IMR-90 (cell line): ENCODE measurements around the gene NCR2. TPM values are rescaled to one million over a fixed set of nuclear protein-coding genes. Genes with fewer than 3 reads are reported as not detected.

ENCODE experiments used
- ATAC-seq: fragments of 200-7000 bp; cut with Tn5 transposase; 2 replicates; pipeline ENCODE4 v1.9.1; 2020; ENCODE audit warnings: low read depth, mild to moderate bottlenecking, moderate library complexity
- BruUV-seq: library from RNA; stranded (reverse); fragments of 400-500 nt; replicated peaks from 2 replicates; lab custom pipeline; 2021; lab: Mats Ljungman, UMichigan
- CTCF ChIA-PET: fragments of 300-600 bp; formaldehyde crosslinking; extraction: SDS; loops from one replicate; lab custom pipeline; 2021; ENCODE audit warnings: antibody characterized with exemption; lab: Yijun Ruan, JAX
- POLR2A ChIA-PET: fragments of 300-600 bp; sonication (Branson Sonifier 250); formaldehyde crosslinking; loops from one replicate; lab custom pipeline; 2022; ENCODE audit warnings: antibody characterized with exemption; ENCODE audit not compliant: unreplicated experiment; lab: Charles Lee
- DNase-seq: peaks from one replicate; pipeline ENCODE4 v3.0.0; 2013
- H2AFZ ChIP-seq: replicated peaks from 2 replicates; pipeline ENCODE3; 2013; ENCODE audit warnings: low read length, mild to moderate bottlenecking; ENCODE audit not compliant: poor library complexity
- H2AK5ac ChIP-seq: 2 replicates; pipeline ENCODE4 v1.6.1; 2013; ENCODE audit warnings: low read depth, low read length, inconsistent platforms
- H2AK9ac ChIP-seq: replicated peaks from 2 replicates; pipeline ENCODE3; 2013; ENCODE audit warnings: mild to moderate bottlenecking, low read depth, low read length, moderate library complexity; ENCODE audit not compliant: poor library complexity
- H2BK120ac ChIP-seq: 2 replicates; pipeline ENCODE4 v1.6.1; 2013; ENCODE audit warnings: low read depth, low read length, inconsistent platforms
- H2BK15ac ChIP-seq: 3 replicates; pipeline ENCODE4 v1.6.1; 2013; ENCODE audit warnings: low read depth, low read length, inconsistent platforms
- H2BK20ac ChIP-seq: 2 replicates; pipeline ENCODE4 v1.6.1; 2013; ENCODE audit warnings: low read depth, mild to moderate bottlenecking, inconsistent platforms, low read length, moderate library complexity
- H2BK5ac ChIP-seq: 2 replicates; pipeline ENCODE4 v1.6.1; 2013; ENCODE audit warnings: mild to moderate bottlenecking, low read depth, low read length, inconsistent platforms; ENCODE audit not compliant: poor library complexity, severe bottlenecking
- H3K14ac ChIP-seq: replicated peaks from 2 replicates; pipeline ENCODE4 v1.6.1; 2013; ENCODE audit warnings: low read depth, low read length, inconsistent platforms
- H3K18ac ChIP-seq: 2 replicates; pipeline ENCODE4 v1.6.1; 2013; ENCODE audit warnings: low read depth, low read length, control low read depth
- H3K23ac ChIP-seq: 2 replicates; pipeline ENCODE4 v1.6.1; 2013; ENCODE audit warnings: low read depth, low read length, inconsistent platforms
- H3K27ac ChIP-seq: 2 replicates; pipeline ENCODE4 v1.5.1; 2013; ENCODE audit warnings: mild to moderate bottlenecking, control low read depth, low read length; ENCODE audit not compliant: insufficient read depth
- H3K27me3 ChIP-seq: 2 replicates; pipeline ENCODE4 v1.6.1; 2013; ENCODE audit warnings: low read length; ENCODE audit not compliant: control insufficient read depth, insufficient read depth
- H3K36me3 ChIP-seq: 2 replicates; pipeline ENCODE4 v1.6.1; 2013; ENCODE audit warnings: low read length, mixed read lengths; ENCODE audit not compliant: control insufficient read depth, insufficient read depth
- H3K4ac ChIP-seq: 2 replicates; pipeline ENCODE4 v1.6.1; 2013; ENCODE audit warnings: low read depth, low read length, inconsistent platforms
- H3K4me1 ChIP-seq: 2 replicates; pipeline ENCODE4 v1.6.1; 2013; ENCODE audit warnings: low read length, mixed read lengths; ENCODE audit not compliant: control insufficient read depth, insufficient read depth
- H3K4me2 ChIP-seq: 2 replicates; pipeline ENCODE4 v1.6.1; 2013; ENCODE audit warnings: low read depth, mild to moderate bottlenecking, control low read depth, low read length, moderate library complexity
- H3K4me3 ChIP-seq: 2 replicates; pipeline ENCODE4 v1.5.1; 2013; ENCODE audit warnings: low read depth, mild to moderate bottlenecking, control low read depth, low read length, moderate library complexity; ENCODE audit not compliant: insufficient read depth
- H3K56ac ChIP-seq: 2 replicates; pipeline ENCODE4 v1.6.1; 2013; ENCODE audit warnings: low read length, inconsistent platforms; ENCODE audit not compliant: insufficient read depth; ENCODE audit errors: extremely low read depth
- H3K79me1 ChIP-seq, 2 experiments: 2 replicates each; pipeline ENCODE4 v1.6.1; 2013; ENCODE audit warnings: low read length in 2 of 2, inconsistent platforms in 1 of 2, low read depth in 1 of 2
- H3K9ac ChIP-seq: 2 replicates; pipeline ENCODE4 v1.6.1; 2013; ENCODE audit warnings: low read depth, low read length, control low read depth
- H3K9me1 ChIP-seq: 2 replicates; pipeline ENCODE4 v1.6.1; 2013; ENCODE audit warnings: low read length, inconsistent platforms; ENCODE audit not compliant: insufficient read depth
- H3K9me3 ChIP-seq: 2 replicates; pipeline ENCODE4 v1.6.1; 2013; ENCODE audit warnings: low read length; ENCODE audit not compliant: control insufficient read depth, insufficient read depth
- H4K20me1 ChIP-seq: 2 replicates; pipeline ENCODE4 v1.6.1; 2013; ENCODE audit warnings: low read length, inconsistent platforms; ENCODE audit not compliant: insufficient read depth
- H4K5ac ChIP-seq: 2 replicates; pipeline ENCODE4 v1.6.1; 2013; ENCODE audit warnings: mild to moderate bottlenecking, low read depth, low read length, control low read depth
- H4K8ac ChIP-seq, 2 experiments: 2 replicates each; pipeline ENCODE4 v1.6.1; 2013; ENCODE audit warnings: low read depth in 2 of 2, low read length in 2 of 2, control low read depth in 1 of 2, inconsistent platforms in 1 of 2
- H4K91ac ChIP-seq: 2 replicates; pipeline ENCODE4 v1.6.1; 2013; ENCODE audit warnings: low read depth, low read length, inconsistent platforms; ENCODE audit not compliant: insufficient read depth
- BHLHE40 ChIP-seq: fragments of 150-350 bp; IDR thresholded peaks from 2 replicates; pipeline ENCODE4 v1.6.1; 2016; ENCODE audit warnings: mild to moderate bottlenecking, low read depth, low read length
- CEBPB ChIP-seq: IDR thresholded peaks from 2 replicates; pipeline ENCODE4 v1.6.1; 2012; ENCODE audit warnings: low read depth, low read length, improper control_type of control experiment
- CHD1 ChIP-seq: IDR thresholded peaks from 2 replicates; pipeline ENCODE4 v1.6.1; 2012; ENCODE audit warnings: low read depth, low read length, improper control_type of control experiment
- ELK1 ChIP-seq: fragments of 150-350 bp; IDR thresholded peaks from 2 replicates; pipeline ENCODE4 v1.6.1; 2016; ENCODE audit warnings: low read depth, mild to moderate bottlenecking, low read length, moderate library complexity, borderline replicate concordance
- FOS ChIP-seq: fragments of 150-350 bp; IDR thresholded peaks from 2 replicates; pipeline ENCODE4 v1.6.1; 2016; ENCODE audit warnings: low read depth, low read length
- MAFK ChIP-seq: IDR thresholded peaks from 2 replicates; pipeline ENCODE4 v1.6.1; 2012; ENCODE audit warnings: low read depth, low read length, improper control_type of control experiment
- MAZ ChIP-seq: IDR thresholded peaks from 2 replicates; pipeline ENCODE4 v1.6.1; 2012; ENCODE audit warnings: low read depth, mild to moderate bottlenecking, low read length, improper control_type of control experiment, moderate library complexity, borderline replicate concordance
- MXI1 ChIP-seq: IDR thresholded peaks from 2 replicates; pipeline ENCODE4 v1.6.1; 2012; ENCODE audit warnings: low read depth, mild to moderate bottlenecking, low read length, moderate library complexity, borderline replicate concordance
- NFE2L2 ChIP-seq: fragments of 150-350 bp; IDR thresholded peaks from 2 replicates; pipeline ENCODE4 v1.6.1; 2016; ENCODE audit warnings: low read depth, mild to moderate bottlenecking, low read length
- POLR2A ChIP-seq: IDR thresholded peaks from 2 replicates; pipeline ENCODE4 v1.6.1; 2012; ENCODE audit warnings: mild to moderate bottlenecking, low read depth, low read length
- RAD21 ChIP-seq: IDR thresholded peaks from 2 replicates; pipeline ENCODE4 v1.6.1; 2012; ENCODE audit warnings: low read length, improper control_type of control experiment
- RCOR1 ChIP-seq: IDR thresholded peaks from 2 replicates; pipeline ENCODE4 v1.6.1; 2012; ENCODE audit warnings: mild to moderate bottlenecking, low read length, improper control_type of control experiment; ENCODE audit not compliant: insufficient replicate concordance
- RFX5 ChIP-seq: IDR thresholded peaks from 2 replicates; pipeline ENCODE4 v1.8.0; 2012; ENCODE audit warnings: low read depth, mild to moderate bottlenecking, low read length, moderate library complexity
- SMC3 ChIP-seq: fragments of 150-350 bp; IDR thresholded peaks from 2 replicates; pipeline ENCODE4 v1.6.1; 2016; ENCODE audit warnings: low read depth, mild to moderate bottlenecking, antibody characterized with exemption, low read length, moderate library complexity
- USF2 ChIP-seq: fragments of 150-350 bp; IDR thresholded peaks from 2 replicates; pipeline ENCODE4 v1.6.1; 2017; ENCODE audit warnings: mild to moderate bottlenecking, antibody characterized with exemption, low read length, low read depth
- WGBS, 2 experiments: methylation state at CpG; one replicate each; pipeline versions ENCODE4 v1.1.5 to v1.1.7; 2013; ENCODE audit warnings: missing lambda C conversion rate in 2 of 2; ENCODE audit not compliant: insufficient read length in 1 of 2; ENCODE audit errors: extremely low coverage in 2 of 2; 5-methylcytosine and 5-hydroxymethylcytosine counted together
- dilution Hi-C: fragments of 300-500 bp; cut with HindIII; formaldehyde crosslinking; loops from one replicate; pipeline ENCODE4 v1.14.3; 2018; ENCODE audit warnings: low sequenced_read_pairs; ENCODE audit not compliant: unreplicated experiment
- in situ Hi-C: fragments of 300-500 bp; cut with MboI; formaldehyde crosslinking; loops from 3 replicates; pipeline ENCODE4 v1.14.3; 2019; ENCODE audit warnings: low sequenced_read_pairs, inconsistent platforms, mixed read lengths
- intact Hi-C: fragments of 100-400 bp; cut with micrococcal nuclease; formaldehyde crosslinking; loops from 2 replicates; pipeline ENCODE4 v1.10.0; 2022
- polyA plus RNA-seq, 3 experiments: library from polyadenylated mRNA; depleted of rRNA; stranded (reverse); fragments of >200 nt; gene quantifications; 2 replicates each; pipeline ENCODE4 v1.2.3, GENCODE V29; 2012; ENCODE audit warnings: low replicate concordance in 1 of 3
- total RNA-seq: library from RNA; depleted of rRNA; stranded (reverse); fragments of >200 nt; gene quantifications from 2 replicates; pipeline ENCODE4 v1.2.3, GENCODE V29; 2012
- TF ChIP-seq, protein P1 (sequence below): conservative IDR thresholded peaks from 2 replicates; pipeline ENCODE4 v1.5.1; 2012; ENCODE audit warnings: mild to moderate bottlenecking, low read depth, low read length, improper control_type of control experiment

Gene NCR2
- total and polyA plus RNA-seq, 2 of the 4 experiments (the other 2 are of a cell fraction) = not detected

- no peaks in the 10 kb centered on the region for H3K4me1 ChIP-seq
- no peaks in the 10 kb centered on the region for H3K79me1 ChIP-seq
- no peak overlapping the region for H2AFZ ChIP-seq
- H3K23ac ChIP-seq = no peak overlapping the region
- no peak for TF ChIP-seq BHLHE40
- TF ChIP-seq RCOR1 = no peak
- no peak for TF ChIP-seq RFX5
- TF ChIP-seq CHD1 = no peak
- TF ChIP-seq RAD21 = no peak
- TF ChIP-seq POLR2A = no peak
- no peak for TF ChIP-seq MAZ
- TF ChIP-seq CEBPB = no peak
- TF ChIP-seq SMC3 = no peak
- TF ChIP-seq USF2 = no peak
- TF ChIP-seq NFE2L2 = no peak
- no peak for TF ChIP-seq ELK1
- TF ChIP-seq MXI1 = no peak
- no peak for TF ChIP-seq MAFK
- TF ChIP-seq, protein P1, sequence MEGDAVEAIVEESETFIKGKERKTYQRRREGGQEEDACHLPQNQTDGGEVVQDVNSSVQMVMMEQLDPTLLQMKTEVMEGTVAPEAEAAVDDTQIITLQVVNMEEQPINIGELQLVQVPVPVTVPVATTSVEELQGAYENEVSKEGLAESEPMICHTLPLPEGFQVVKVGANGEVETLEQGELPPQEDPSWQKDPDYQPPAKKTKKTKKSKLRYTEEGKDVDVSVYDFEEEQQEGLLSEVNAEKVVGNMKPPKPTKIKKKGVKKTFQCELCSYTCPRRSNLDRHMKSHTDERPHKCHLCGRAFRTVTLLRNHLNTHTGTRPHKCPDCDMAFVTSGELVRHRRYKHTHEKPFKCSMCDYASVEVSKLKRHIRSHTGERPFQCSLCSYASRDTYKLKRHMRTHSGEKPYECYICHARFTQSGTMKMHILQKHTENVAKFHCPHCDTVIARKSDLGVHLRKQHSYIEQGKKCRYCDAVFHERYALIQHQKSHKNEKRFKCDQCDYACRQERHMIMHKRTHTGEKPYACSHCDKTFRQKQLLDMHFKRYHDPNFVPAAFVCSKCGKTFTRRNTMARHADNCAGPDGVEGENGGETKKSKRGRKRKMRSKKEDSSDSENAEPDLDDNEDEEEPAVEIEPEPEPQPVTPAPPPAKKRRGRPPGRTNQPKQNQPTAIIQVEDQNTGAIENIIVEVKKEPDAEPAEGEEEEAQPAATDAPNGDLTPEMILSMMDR = no peak
- no peak for TF ChIP-seq FOS
- in situ Hi-C loops = no loop called here
- WGBS, 2 experiments = 58% methylated on average over 2 of the region's 8 CpGs; no CpG with 5 or more reads in 1 of the 2 experiments
- dilution Hi-C loops = no loop called here
- H2BK120ac ChIP-seq = no peak overlapping the region
- H3K4me3 ChIP-seq = no peak overlapping the region
- no peak overlapping the region for H2AK9ac ChIP-seq
- H4K91ac ChIP-seq = no peak overlapping the region
- no peaks in the 10 kb centered on the region for H4K20me1 ChIP-seq
- POLR2A ChIA-PET = no interaction called here
- H2BK15ac ChIP-seq = no peak overlapping the region
- H3K4ac ChIP-seq = no peak overlapping the region
- no peak overlapping the region for H4K8ac ChIP-seq
- H3K9ac ChIP-seq = no peak overlapping the region
- H3K9me3 ChIP-seq = no peaks in the 10 kb centered on the region
- no peak overlapping the region for H2BK5ac ChIP-seq
- ATAC-seq (no peak), DNase-seq (no peak)
- no peak overlapping the region for H3K56ac ChIP-seq
- H2AK5ac ChIP-seq = no peak overlapping the region
- H2BK20ac ChIP-seq = no peak overlapping the region
- peaks cover 52% of the 10 kb centered on the region for H3K27me3 ChIP-seq
- intact Hi-C loops = no loop called here
- no peaks in the 10 kb centered on the region for H3K9me1 ChIP-seq
- H3K18ac ChIP-seq = no peak overlapping the region
- BruUV-seq = no TSS peak
- H3K27ac ChIP-seq = no peak overlapping the region
- CTCF ChIA-PET = interaction anchor here (1.0 kb wide), 1 partner anchor 12 kb away, joined by 3 read pairs; no protein-coding TSS in a partner anchor
- H4K5ac ChIP-seq = no peak overlapping the region
- no peaks in the 10 kb centered on the region for H3K36me3 ChIP-seq
- H3K4me2 ChIP-seq = no peak overlapping the region
- H3K14ac ChIP-seq = no peak overlapping the region
Observed at GRCh38 chr6:41332241-41332640, 3.2 kb upstream of the NCR2 start.
